ENCODE data around the gene PAQR5.
"Not testable (repeated sequence)": the region's sequence is repeated elsewhere in the genome, so short reads cannot be mapped to it uniquely, and the experiment has no call there.

PAQR5 gene

DNA sequence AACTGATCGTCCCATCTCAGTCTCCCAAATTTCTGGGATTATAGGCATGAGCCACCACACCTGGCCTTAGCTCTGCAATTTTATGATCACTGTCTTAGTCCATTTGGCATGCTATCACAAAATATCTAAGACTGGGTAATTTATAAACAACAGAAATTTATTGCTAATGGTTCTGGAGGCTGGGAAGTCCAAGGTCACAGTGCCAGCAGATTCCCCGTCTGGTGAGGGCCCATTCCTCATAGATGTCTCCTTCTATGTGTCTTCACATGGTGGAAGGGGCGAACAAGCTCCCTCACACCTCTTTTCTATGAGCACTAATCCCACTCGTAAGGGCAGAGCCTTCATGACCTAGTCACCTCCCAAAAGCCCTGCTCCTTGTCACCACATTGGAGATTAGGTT, 60.1 kb downstream of the PAQR5 start:
- no peak for DNase-seq

GRCh38 chr15:69359722-69360121, 61.0 kb downstream of the PAQR5 start:
- DNase-seq, result no peak

DNA sequence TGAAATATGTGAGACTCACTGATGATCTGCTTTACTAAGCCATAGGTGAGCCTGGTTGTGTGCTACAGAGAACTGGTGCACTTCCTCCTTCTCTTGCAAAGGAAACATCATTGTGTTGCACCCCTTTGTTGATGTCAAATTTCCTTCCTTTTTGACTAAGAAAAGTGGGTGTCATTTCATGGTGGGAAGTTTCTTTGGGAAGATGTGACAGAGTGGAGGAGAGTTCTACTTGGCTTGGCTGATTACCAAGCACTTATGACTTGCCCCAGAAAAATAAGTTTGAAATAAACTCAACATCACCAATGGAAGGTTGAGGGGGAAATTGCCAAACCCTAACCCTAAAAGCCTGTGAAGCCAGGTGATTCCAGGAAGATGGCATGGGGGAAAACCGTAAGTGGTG, 61.9 kb downstream of the PAQR5 start:
- DNase-seq, result no peak

- no peak for DNase-seq
These were observed 68.5 kb downstream of the PAQR5 start for GRCh38 chr15:69367236-69367635.

DNA sequence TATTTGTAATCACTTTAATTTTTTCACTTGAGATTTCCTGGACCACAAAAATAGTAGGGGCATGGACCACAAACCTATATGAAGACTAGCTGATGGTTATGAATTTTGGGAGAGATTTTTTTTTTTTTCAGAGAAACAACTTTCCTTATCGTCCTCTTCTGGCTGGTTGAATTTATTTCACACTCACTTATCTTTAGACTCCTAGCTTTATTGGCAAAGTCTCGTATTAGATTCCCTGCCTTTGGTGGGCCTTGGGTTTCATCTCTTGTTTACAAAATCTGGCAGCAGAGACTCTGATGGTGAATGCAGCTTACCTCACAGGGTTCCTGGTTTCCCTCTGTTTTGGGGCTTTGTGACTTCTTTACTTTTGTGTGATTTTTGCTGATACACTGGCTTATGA, 70.9 kb downstream of the PAQR5 start:
- no peak for DNase-seq

- DNase-seq, result no peak
These were observed 74.7 kb downstream of the PAQR5 start for GRCh38 chr15:69373406-69373805.

DNA sequence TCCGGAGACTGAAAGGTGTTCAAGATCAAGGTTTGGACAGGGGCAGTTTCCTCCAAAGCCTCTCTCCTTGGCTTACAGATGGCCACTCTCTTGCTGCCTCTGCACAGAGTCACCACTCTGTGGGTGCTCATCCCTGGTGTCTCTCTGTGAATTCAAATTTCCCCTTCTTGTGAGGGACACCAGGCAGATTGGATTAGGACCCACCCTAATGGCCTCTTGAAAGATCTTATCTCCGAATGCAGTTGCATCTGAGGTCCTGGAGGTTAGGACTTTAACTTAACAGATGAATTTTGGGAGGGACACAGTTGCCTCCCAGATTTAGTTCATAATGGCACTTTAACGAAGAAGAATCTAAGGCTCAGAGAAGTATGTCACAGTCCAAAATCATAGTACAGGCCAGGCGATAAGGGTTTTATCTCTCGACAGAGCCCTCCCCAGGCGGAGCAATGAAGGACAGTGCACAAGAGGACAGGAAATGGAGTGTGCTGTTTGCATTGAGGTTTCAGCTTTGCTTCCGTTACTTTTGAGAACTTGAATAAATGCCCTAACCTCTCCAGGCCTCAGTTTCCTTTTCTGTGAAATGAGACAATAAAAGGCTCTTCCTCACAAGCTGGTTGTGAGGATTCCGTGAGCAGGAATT, 76.6 kb downstream of the PAQR5 start:
- DNase-seq, result no peak

GRCh38 chr15:69377216-69377970, 78.7 kb downstream of the PAQR5 start:
- no peak for DNase-seq

DNA sequence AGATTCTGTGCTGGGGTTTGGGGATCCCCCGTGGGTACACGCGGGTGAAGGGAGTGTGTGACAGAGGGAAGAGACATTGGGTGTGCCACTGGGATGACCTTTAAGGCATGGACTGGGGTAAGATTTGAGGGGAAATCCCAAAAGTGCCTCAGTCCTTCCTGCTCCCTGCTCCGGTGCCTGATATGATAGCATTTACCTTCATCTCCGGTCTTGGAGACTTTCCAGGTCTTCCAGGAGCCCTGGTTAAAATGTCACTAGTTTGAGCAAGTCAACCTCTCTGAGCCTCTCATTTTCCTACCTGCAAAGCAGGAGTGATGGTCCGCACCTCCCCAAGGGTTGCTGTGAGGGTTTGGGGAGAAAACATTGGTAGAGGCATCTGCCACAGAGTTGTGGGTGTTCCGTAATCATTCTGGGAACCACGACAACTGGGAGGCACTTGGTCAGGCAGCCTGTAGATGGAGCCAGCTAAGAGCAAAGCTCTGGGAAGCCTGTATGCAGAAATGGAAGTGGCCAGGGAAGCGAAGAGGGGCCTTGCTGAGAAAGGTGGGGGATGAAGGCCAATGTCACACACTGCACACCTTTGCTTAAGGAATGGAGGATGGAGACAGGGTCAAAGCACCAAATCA, 81.5 kb downstream of the PAQR5 start:
- no peak for DNase-seq

DNA sequence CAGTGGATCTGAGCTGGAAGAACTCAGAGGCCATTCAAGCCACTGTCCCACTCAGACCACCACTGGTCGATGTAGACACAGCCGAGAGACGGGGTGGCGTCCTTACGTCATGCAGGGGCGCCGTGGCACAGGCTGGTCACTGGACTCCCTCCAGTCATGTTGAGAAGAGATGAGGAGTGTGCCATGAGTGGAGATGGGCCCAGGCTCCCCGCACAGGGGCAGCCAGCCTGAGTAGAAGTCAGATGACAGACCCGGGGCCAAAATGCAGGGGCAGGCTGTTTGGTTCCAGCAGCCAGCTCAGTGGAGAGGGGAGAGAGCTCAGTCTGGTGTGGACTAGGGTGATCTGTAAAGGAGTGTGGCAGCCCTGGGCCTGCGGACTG, 82.0 kb downstream of the PAQR5 start:
- DNase-seq, result no peak

GRCh38 chr15:69382176-69382575, 83.5 kb downstream of the PAQR5 start:
- not testable (repeated sequence) for DNase-seq

GRCh38 chr15:69384066-69384465, 85.4 kb downstream of the PAQR5 start:
- DNase-seq, result not testable (repeated sequence)

GRCh38 chr15:69384626-69385598, 86.2 kb downstream of the PAQR5 start:
- DNase-seq, result no peak

DNA sequence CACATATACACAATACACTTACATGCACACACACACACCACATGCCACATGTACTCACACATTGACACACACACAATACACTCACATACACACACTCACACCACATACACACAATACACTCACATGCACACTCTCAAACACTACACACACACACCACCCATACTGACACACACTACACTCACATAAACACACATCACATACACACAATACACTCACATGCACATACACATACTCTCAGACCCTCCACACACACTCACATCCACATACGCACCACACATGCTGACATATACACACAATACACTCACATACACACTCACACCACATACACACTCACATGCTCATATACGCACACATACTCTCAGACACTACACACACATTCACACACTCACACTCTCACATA, 87.1 kb downstream of the PAQR5 start:
- DNase-seq, result no peak

- DNase-seq, result no peak
These were observed 87.6 kb downstream of the PAQR5 start for GRCh38 chr15:69386284-69386683.

GRCh38 chr15:69388260-69388705, 89.6 kb downstream of the PAQR5 start:
- DNase-seq, result no peak

- no peak for DNase-seq
These were observed 90.7 kb downstream of the PAQR5 start for GRCh38 chr15:69389426-69389825.

DNA sequence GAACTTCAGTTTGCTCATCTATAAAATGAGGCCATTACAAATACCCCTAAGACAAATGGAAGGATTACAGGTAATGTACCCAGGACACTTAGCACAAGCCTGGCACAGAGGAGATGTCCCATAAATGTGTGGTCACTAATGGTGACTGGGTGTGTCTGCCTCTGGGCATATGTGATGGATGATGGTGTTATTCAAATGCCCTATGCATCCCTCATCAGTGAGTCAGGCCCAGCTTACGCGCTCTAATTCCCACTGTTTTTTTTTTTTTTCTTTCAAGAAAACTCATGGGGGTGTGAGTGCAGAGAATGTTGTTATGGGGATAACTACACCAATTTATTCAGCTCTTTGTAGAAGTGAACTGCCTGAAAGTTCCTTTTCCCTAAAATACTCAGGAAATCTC, 91.9 kb downstream of the PAQR5 start:
- no peak for DNase-seq

GRCh38 chr15:69391046-69391757, 92.5 kb downstream of the PAQR5 start:
- no peak for DNase-seq

- DNase-seq, result no peak
These were observed 93.6 kb downstream of the PAQR5 start for GRCh38 chr15:69392352-69392751.

DNA sequence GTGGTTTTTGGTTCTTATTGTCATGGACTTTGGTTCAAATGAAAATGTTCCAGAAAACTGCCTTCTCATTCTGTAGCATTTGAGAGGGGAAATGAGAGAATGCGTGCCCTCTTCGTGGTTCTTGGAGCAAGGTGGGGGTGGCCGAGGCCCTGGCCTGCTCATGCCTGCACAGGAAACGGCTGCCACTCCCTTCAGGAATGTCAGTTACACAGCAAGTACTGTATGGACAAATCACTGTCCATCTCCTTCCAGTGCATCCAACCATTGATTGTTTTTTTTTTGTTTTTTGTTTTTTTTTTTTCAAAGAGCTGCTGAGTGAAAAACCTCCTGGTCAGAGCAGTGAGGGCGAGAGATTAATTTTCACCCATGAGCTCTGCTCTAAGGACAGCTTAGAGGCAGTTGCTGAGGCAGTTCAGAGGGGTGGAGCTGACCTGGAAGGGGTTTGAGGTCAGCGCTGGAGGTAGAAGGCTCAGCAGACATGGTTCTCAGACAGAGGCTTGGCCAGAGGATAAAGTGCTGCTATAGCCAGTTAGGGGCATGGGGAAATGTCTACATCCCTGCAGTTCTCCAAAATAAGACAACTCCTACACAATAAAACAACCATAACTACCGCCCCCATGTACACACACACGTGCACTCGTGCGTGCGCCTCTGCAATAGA, 95.2 kb downstream of the PAQR5 start:
- DNase-seq, result no peak
